ENCODE measurements around the gene CREB3L1. TPM values are rescaled to one million over a fixed set of nuclear protein-coding genes. Genes with fewer than 3 reads are reported as not detected.

Gene CREB3L1
- total and polyA plus RNA-seq, 2 donors from 2014 or later, result 2.5 to 7.3 TPM

DNA sequence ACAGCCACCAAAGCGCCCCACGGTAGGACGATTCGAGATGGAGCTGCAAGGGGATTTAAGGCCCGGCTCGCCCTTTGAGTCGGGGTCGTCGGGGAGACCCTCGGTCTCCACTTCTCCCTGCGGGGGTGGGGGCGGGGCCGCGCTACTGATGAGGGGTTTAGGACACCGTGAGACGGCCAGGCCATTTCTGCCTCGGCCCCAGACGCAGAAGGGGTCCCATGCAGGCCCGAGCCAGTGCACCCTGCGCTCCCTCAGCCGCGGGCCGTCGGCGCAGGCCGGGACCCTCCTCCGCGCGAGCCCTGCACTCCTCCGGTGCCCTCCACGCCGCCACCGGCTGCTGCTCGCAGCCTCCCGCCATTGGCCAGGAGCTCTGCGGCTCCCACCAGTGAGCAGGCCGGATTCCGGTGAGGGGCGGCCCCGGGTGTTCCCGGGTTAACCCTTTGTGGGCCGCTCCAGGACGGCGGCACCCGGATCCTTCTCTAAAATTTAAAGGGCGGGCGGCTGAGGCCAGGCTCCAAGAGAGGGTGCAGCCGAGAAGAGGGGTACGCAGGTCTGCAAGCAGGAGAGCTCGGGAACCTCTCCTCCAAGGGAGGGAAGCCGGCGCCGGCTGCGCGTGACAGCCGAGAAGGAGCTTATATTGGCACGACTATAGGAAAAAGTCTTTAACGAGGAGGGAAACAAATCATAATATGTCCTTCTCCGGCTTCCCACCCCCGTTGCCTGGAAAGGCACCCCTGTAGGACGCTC lies 18.0 kb downstream of the CREB3L1 start:
- Histone ChIP-seq H3K27ac (ENCODE audit: low read depth in 2 of 2, low read length in 2 of 2) (no peak overlapping the region), H3K4me1 (ENCODE audit: control insufficient read depth in 2 of 3, insufficient read depth in 2 of 3, low read depth in 1 of 3, low read length in 3 of 3) (peaks cover 0 to 11% (median 4%) of the 10 kb centered on the region in 3 donors), H3K27me3 (ENCODE audit: control insufficient read depth, insufficient read depth, low read length) (no peaks in the 10 kb centered on the region), H3K9ac (ENCODE audit: low read length in 3 of 3) (peak overlapping the region in 2 of 3 donors; percentile 13 to 58), H3K4me3 (ENCODE audit: low read length in 3 of 3) (peak overlapping the region; percentile 21 to 76 (median 54)), H3K9me3 (ENCODE audit: control insufficient read depth in 2 of 3, insufficient read depth in 1 of 3, low read length in 3 of 3) (no peaks in the 10 kb centered on the region), H3K36me3 (ENCODE audit: control insufficient read depth in 2 of 3, insufficient read depth in 3 of 3, low read length in 3 of 3) (no peaks in the 10 kb centered on the region)
- TF ChIP-seq CTCF (IDR thresholded peaks at IDR 0.05; ENCODE audit: borderline replicate concordance, extremely low read depth, insufficient read depth), result no peak
- intact Hi-C loops (cut with DNase I), result no loop called here
- peak; percentile 88 to 95 (median 93) for DNase-seq
- no peak for FAIRE-seq

DNA sequence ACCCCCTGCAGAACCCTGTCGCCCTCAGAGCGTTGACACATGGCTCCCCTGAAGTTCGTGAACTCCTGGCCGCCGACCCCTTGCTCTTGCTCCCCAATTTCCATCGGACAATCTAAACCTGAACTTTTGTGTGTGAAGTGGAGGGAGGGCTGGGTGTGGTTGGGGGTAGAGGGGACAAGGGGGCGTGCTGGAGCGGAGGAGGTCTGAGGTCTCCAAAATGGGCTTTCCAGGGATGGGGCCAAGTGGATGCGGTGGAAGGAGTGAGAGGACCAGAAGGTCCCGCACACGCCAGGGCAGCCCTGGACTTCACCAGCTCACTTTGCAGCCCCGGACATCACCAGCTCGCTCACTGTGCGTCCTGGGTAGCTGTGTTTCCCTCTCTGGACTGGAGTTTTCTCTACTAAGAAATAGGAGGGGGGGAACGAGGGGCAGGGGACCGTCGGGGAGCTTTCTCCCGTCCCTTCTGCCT lies 18.6 kb downstream of the CREB3L1 start:
- Histone ChIP-seq H3K9me3 (ENCODE audit: control insufficient read depth in 2 of 3, insufficient read depth in 1 of 3, low read length in 3 of 3) (no peaks in the 10 kb centered on the region), H3K9ac (ENCODE audit: low read length in 3 of 3) (peak overlapping the region in 2 of 3 donors; percentile 13 to 58), H3K36me3 (ENCODE audit: control insufficient read depth in 2 of 3, insufficient read depth in 3 of 3, low read length in 3 of 3) (no peaks in the 10 kb centered on the region), H3K4me3 (ENCODE audit: low read length in 3 of 3) (peak overlapping the region; percentile 21 to 76 (median 54)), H3K27ac (ENCODE audit: low read depth in 2 of 2, low read length in 2 of 2) (no peak overlapping the region), H3K4me1 (ENCODE audit: control insufficient read depth in 2 of 3, insufficient read depth in 2 of 3, low read depth in 1 of 3, low read length in 3 of 3) (peaks cover 0 to 9% (median 3%) of the 10 kb centered on the region in 3 donors), H3K27me3 (ENCODE audit: control insufficient read depth, insufficient read depth, low read length) (no peaks in the 10 kb centered on the region)
- DNase-seq (peak in 1 of 5 donors; percentile 67), FAIRE-seq (no peak)
- TF ChIP-seq CTCF (IDR thresholded peaks at IDR 0.05; ENCODE audit: borderline replicate concordance, extremely low read depth, insufficient read depth), result no peak
- intact Hi-C loops (cut with DNase I), result no loop called here

DNA sequence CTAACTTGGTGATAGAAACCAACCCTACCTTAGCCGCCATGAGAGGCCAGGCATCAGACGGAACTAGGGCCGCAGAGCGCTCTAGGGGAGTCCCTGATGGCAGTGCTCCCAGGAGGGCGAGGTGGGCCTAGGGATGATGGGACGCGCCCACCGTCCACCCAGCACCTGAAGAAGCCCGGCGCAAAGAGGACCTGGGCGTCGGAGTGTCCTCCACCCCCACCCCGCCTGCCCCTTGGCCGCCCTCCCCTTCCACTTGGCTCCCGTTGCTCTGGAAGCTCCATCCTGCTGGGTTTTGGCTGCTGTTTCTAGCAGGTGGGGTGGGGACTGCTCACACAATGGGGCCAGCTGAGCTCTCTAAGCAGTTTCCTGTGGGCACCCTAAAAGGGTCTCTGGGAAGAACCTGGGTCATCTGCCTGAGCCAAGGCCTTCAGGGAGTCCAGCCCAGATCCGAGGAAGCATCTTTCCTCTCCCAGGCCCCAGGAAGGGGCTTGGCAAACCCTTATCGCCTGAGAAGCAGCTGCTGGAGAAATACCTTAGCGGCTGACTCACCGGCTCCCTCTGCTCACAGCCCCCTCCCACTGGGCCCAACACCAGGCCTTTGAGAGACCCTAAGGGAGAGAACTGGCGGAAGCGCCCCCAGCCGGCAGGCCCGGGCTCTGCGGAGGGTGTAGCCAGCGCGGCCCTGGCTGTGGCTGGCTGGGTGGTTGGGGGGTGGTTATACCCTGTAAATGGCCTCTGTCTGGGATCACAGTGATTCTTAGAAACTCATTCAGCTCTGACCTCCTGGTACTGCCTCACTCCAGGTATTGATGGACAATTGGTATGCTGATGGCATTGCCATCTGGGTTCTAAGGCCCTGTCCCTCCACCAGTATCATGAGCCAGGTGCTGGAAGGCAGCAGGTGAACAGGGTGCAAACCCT lies 19.3 kb downstream of the CREB3L1 start:
- intact Hi-C loops (cut with DNase I), result no loop called here
- peak; percentile 57 to 84 (median 68) for DNase-seq

More for the DNA sequence above, 19.3 kb downstream of the CREB3L1 start:
- Histone ChIP-seq H3K9ac (ENCODE audit: low read length in 3 of 3) (no peak overlapping the region), H3K4me1 (ENCODE audit: control insufficient read depth in 2 of 3, insufficient read depth in 2 of 3, low read depth in 1 of 3, low read length in 3 of 3) (peaks cover 0 to 8% (median 0%) of the 10 kb centered on the region in 3 donors), H3K27ac (ENCODE audit: low read depth in 2 of 2, low read length in 2 of 2) (no peak overlapping the region), H3K36me3 (ENCODE audit: control insufficient read depth in 2 of 3, insufficient read depth in 3 of 3, low read length in 3 of 3) (no peaks in the 10 kb centered on the region), H3K27me3 (ENCODE audit: control insufficient read depth, insufficient read depth, low read length) (no peaks in the 10 kb centered on the region), H3K4me3 (ENCODE audit: low read length in 3 of 3) (no peak overlapping the region), H3K9me3 (ENCODE audit: control insufficient read depth in 2 of 3, insufficient read depth in 1 of 3, low read length in 3 of 3) (no peaks in the 10 kb centered on the region)
- peak; percentile 14 for TF ChIP-seq CTCF (IDR thresholded peaks at IDR 0.05; ENCODE audit: borderline replicate concordance, extremely low read depth, insufficient read depth)
- FAIRE-seq, result no peak

Measured in kidney (tissue), 14 donors.